GM23248 (cell line): Measurements from ENCODE around the gene SECISBP2L. TPM values are rescaled to one million over a fixed set of nuclear protein-coding genes. Genes with fewer than 3 reads are reported as not detected.

ENCODE experiments used
- DNase-seq: peaks from one replicate; pipeline ENCODE4 v3.0.0-alpha.2; 2015
- H2AFZ ChIP-seq: fragments of 200-600 bp; sonication (generic); 2 replicates; pipeline ENCODE4 v1.6.1; 2016; ENCODE audit warnings: antibody characterized with exemption
- H3F3A ChIP-seq: fragments of 200-600 bp; sonication (generic); 2 replicates; pipeline ENCODE4 v1.6.1; 2016; ENCODE audit warnings: mild to moderate bottlenecking, antibody characterized with exemption, mixed run types; ENCODE audit not compliant: insufficient read depth
- H3K27ac ChIP-seq: fragments of 200-600 bp; sonication (generic); 2 replicates; pipeline ENCODE4 v1.5.1; 2016; ENCODE audit warnings: mild to moderate bottlenecking
- H3K27me3 ChIP-seq: fragments of 200-600 bp; sonication (generic); replicated peaks from 2 replicates; pipeline ENCODE4 v1.6.1; 2016; ENCODE audit warnings: mild to moderate bottlenecking; ENCODE audit not compliant: insufficient read depth
- H3K36me3 ChIP-seq: fragments of 200-600 bp; sonication (generic); 2 replicates; pipeline ENCODE4 v1.6.1; 2016; ENCODE audit warnings: low read depth, mild to moderate bottlenecking
- H3K4me1 ChIP-seq: fragments of 200-600 bp; sonication (generic); 2 replicates; pipeline ENCODE4 v1.6.1; 2016; ENCODE audit warnings: mild to moderate bottlenecking; ENCODE audit not compliant: insufficient read depth
- H3K4me2 ChIP-seq: fragments of 200-600 bp; sonication (generic); one replicate; pipeline ENCODE4 v1.6.1; 2016; ENCODE audit warnings: mild to moderate bottlenecking; ENCODE audit not compliant: unreplicated experiment
- H3K4me3 ChIP-seq: fragments of 200-600 bp; sonication (generic); 2 replicates; pipeline ENCODE4 v1.5.1; 2016; ENCODE audit warnings: mild to moderate bottlenecking
- H3K79me2 ChIP-seq: fragments of 200-600 bp; sonication (generic); 2 replicates; pipeline ENCODE4 v1.6.1; 2016; ENCODE audit warnings: mild to moderate bottlenecking; ENCODE audit not compliant: insufficient read depth
- H3K9ac ChIP-seq: fragments of 200-600 bp; sonication (generic); 2 replicates; pipeline ENCODE4 v1.6.1; 2016; ENCODE audit warnings: mild to moderate bottlenecking
- H3K9me2 ChIP-seq: fragments of 200-600 bp; sonication (generic); 2 replicates; pipeline ENCODE4 v1.6.1; 2016; ENCODE audit warnings: mixed run types, mild to moderate bottlenecking, moderate library complexity; ENCODE audit not compliant: insufficient read depth
- H3K9me3 ChIP-seq: fragments of 200-600 bp; sonication (generic); one replicate; pipeline ENCODE4 v1.6.1; 2017; ENCODE audit warnings: low read depth
- H4K20me1 ChIP-seq: fragments of 200-600 bp; sonication (generic); 2 replicates; pipeline ENCODE4 v1.6.0; 2016; ENCODE audit not compliant: insufficient read depth
- EZH2 ChIP-seq: fragments of 200-600 bp; sonication (generic); IDR thresholded peaks from 2 replicates; pipeline ENCODE4 v1.6.1; 2018; ENCODE audit warnings: antibody characterized with exemption, mild to moderate bottlenecking; ENCODE audit not compliant: insufficient read depth, poor library complexity, severe bottlenecking
- EZH2phosphoT487 ChIP-seq: fragments of 200-600 bp; sonication (generic); IDR thresholded peaks from 2 replicates; pipeline ENCODE4 v1.6.1; 2018; ENCODE audit warnings: antibody characterized with exemption, moderate library complexity, mild to moderate bottlenecking, low read depth; ENCODE audit not compliant: insufficient read depth
- WGBS, 2 experiments: methylation state at CpG; one replicate each; pipeline ENCODE4 v1.1.6; 2015 to 2017; ENCODE audit warnings: low lambda C conversion rate in 2 of 2, low coverage in 1 of 2; ENCODE audit errors: missing lambda C conversion rate in 2 of 2; 5-methylcytosine and 5-hydroxymethylcytosine counted together
- in situ Hi-C: fragments of 300-500 bp; cut with MboI; formaldehyde crosslinking; loops from 2 replicates; pipeline ENCODE4 v1.15.0; 2020
- polyA plus RNA-seq: library from polyadenylated mRNA; unstranded; fragments of >200 nt; fragmentation: Nextera tagmentation; extraction: Ambion mirVana; gene quantifications from 2 replicates; pipeline ENCODE4 v1.2.1, GENCODE V29; 2016
- small RNA-seq: library from RNA; depleted of rRNA; stranded (forward); fragments of <200 nt; gene quantifications from one replicate; pipeline ENCODE3, GENCODE V24; 2014; ENCODE audit warnings: low read depth, low replicate concordance
- total RNA-seq: library from RNA; depleted of rRNA; stranded (reverse); fragments of >200 nt; shearing (Covaris generic); gene quantifications from 2 replicates; pipeline ENCODE4 v1.2.3, GENCODE V29; 2014; rRNA removed

The SECISBP2L gene
- total and polyA plus RNA-seq, 2 experiments from 2014 or later: 26.8 to 29.8 TPM

GRCh38 chr15:48941904-48942303 lies 104.3 kb downstream of the SECISBP2L start:
- H3K9me2 ChIP-seq: 0 out of 2 replicates have a peak, but pooled peaks cover 7% of the 10 kb centered on the region
- H3K79me2 ChIP-seq: no peaks in the 10 kb centered on the region
- peaks cover 51% of the 10 kb centered on the region for H3K4me1 ChIP-seq
- H3K9ac ChIP-seq: no peak overlapping the region
- in situ Hi-C loops: no loop called here
- no peaks in the 10 kb centered on the region for H3K9me3 ChIP-seq
- peaks cover 61% of the 10 kb centered on the region for H3F3A ChIP-seq
- H4K20me1 ChIP-seq: no peaks in the 10 kb centered on the region
- no peaks in the 10 kb centered on the region for H3K27me3 ChIP-seq
- TF ChIP-seq EZH2phosphoT487 (no peak), EZH2 (no peak)
- no peak overlapping the region for H3K4me2 ChIP-seq
- no peak overlapping the region for H3K4me3 ChIP-seq
- no peak for DNase-seq
- H2AFZ ChIP-seq: no peak overlapping the region
- no peak overlapping the region for H3K27ac ChIP-seq
- H3K36me3 ChIP-seq: no peaks in the 10 kb centered on the region
- whole genome bisulfite sequencing, 2 experiments: 70 to 71% methylated on average over 5 of the region's 5 CpGs

GRCh38 chr15:48940508-48940907 lies 105.7 kb downstream of the SECISBP2L start:
- H2AFZ ChIP-seq: peak overlapping the region; percentile 53
- no peaks in the 10 kb centered on the region for H3K36me3 ChIP-seq
- H3K9ac ChIP-seq: peak overlapping the region; percentile 56
- no peaks in the 10 kb centered on the region for H3K9me3 ChIP-seq
- H4K20me1 ChIP-seq: no peaks in the 10 kb centered on the region
- peak overlapping the region; percentile 72 for H3K4me2 ChIP-seq
- H3K27me3 ChIP-seq: no peaks in the 10 kb centered on the region
- peak; percentile 96 for DNase-seq
- peaks cover 54% of the 10 kb centered on the region for H3K4me1 ChIP-seq
- H3K9me2 ChIP-seq: 0 out of 2 replicates have a peak, but pooled peaks cover 7% of the 10 kb centered on the region
- H3K27ac ChIP-seq: peak overlapping the region; percentile 94
- in situ Hi-C loops: no loop called here
- peak overlapping the region; percentile 38 for H3K4me3 ChIP-seq
- 19 to 24% methylated on average over 6 of the region's 6 CpGs for WGBS, 2 experiments
- no peaks in the 10 kb centered on the region for H3K79me2 ChIP-seq
- no peak for TF ChIP-seq EZH2
- no peak for TF ChIP-seq EZH2phosphoT487
- H3F3A ChIP-seq: peaks cover 62% of the 10 kb centered on the region

GRCh38 chr15:48939648-48940047 lies 106.6 kb downstream of the SECISBP2L start:
- Histone ChIP-seq H3K36me3 (no peaks in the 10 kb centered on the region), H2AFZ (no peak overlapping the region), H3K27me3 (no peaks in the 10 kb centered on the region), H3F3A (peaks cover 64% of the 10 kb centered on the region), H3K27ac (peak overlapping the region; percentile 94), H3K4me1 (peaks cover 59% of the 10 kb centered on the region), H3K79me2 (no peaks in the 10 kb centered on the region), H3K9ac (peak overlapping the region; percentile 40), H3K9me3 (no peaks in the 10 kb centered on the region), H4K20me1 (no peaks in the 10 kb centered on the region), H3K4me3 (no peak overlapping the region), H3K4me2 (no peak overlapping the region), H3K9me2 (0 out of 2 replicates have a peak, but pooled peaks cover 7% of the 10 kb centered on the region)
- WGBS, 2 experiments: 29 to 32% methylated on average over 4 of the region's 4 CpGs
- in situ Hi-C loops: no loop called here
- peak; percentile 98 for DNase-seq
- TF ChIP-seq EZH2phosphoT487: no peak
- no peak for TF ChIP-seq EZH2

Small RNA genes lying within 50 kb of the gene (small RNA-seq; reads per million reads assigned to genes)
- gene RF00019: not detected

Other genes starting within 250 kb of the SECISBP2L start
- gene CEP152, start 235.4 kb downstream of the SECISBP2L start, total RNA-seq: 1.8 and 2.3 TPM in 2 replicates
- 3.6 and 3.9 TPM in 2 replicates for gene CEP152, start 235.4 kb downstream of the SECISBP2L start, polyA plus RNA-seq
- gene EID1, start 168.3 kb downstream of the SECISBP2L start, total RNA-seq: 267 and 281 TPM in 2 replicates
- gene EID1, start 168.3 kb downstream of the SECISBP2L start, polyA plus RNA-seq: 380 and 396 TPM in 2 replicates
- 0.43 and 0.76 TPM in 2 replicates for gene SHC4, start 82.5 kb downstream of the SECISBP2L start, total RNA-seq
- gene SHC4, start 82.5 kb downstream of the SECISBP2L start, polyA plus RNA-seq: 0.45 and 0.99 TPM in 2 replicates
- 58.0 and 80.2 TPM in 2 replicates for gene COPS2, start 109.2 kb upstream of the SECISBP2L start, total RNA-seq
- 60.1 and 61.9 TPM in 2 replicates for gene COPS2, start 109.2 kb upstream of the SECISBP2L start, polyA plus RNA-seq
- 21.0 and 31.8 TPM in 2 replicates for gene GALK2, start 123.8 kb upstream of the SECISBP2L start, total RNA-seq
- gene GALK2, start 123.8 kb upstream of the SECISBP2L start, polyA plus RNA-seq: 19.2 and 19.7 TPM in 2 replicates